ENCODE measurements around the gene SERGEF. TPM values are rescaled to one million over a fixed set of nuclear protein-coding genes. Genes with fewer than 3 reads are reported as not detected.

Gene SERGEF
- total RNA-seq, 1 donor from 2014 or later = 27.0 TPM

GRCh38 chr11:17781221-17781620 lies 231.6 kb downstream of the SERGEF start:
- DNase-seq (ENCODE audit: low read depth) = no peak
- TF ChIP-seq CTCF (IDR thresholded peaks at IDR 0.05; ENCODE audit: insufficient read depth, low read length, poor library complexity, severe bottlenecking) = no peak
- H3K36me3 ChIP-seq (ENCODE audit: control insufficient read depth, insufficient read depth, low read length) = no peaks in the 10 kb centered on the region

GRCh38 chr11:17780668-17781067 lies 232.2 kb downstream of the SERGEF start:
- Histone ChIP-seq H3K27me3 (ENCODE audit: control insufficient read depth, insufficient read depth, low read length) (no peaks in the 10 kb centered on the region), H3K36me3 (ENCODE audit: control insufficient read depth, insufficient read depth, low read length) (no peaks in the 10 kb centered on the region), H3K4me3 (ENCODE audit: low read depth, low read length) (no peak overlapping the region)
- no peak for TF ChIP-seq CTCF (IDR thresholded peaks at IDR 0.05; ENCODE audit: insufficient read depth, low read length, poor library complexity, severe bottlenecking)
- no peak for DNase-seq (ENCODE audit: low read depth)

More at GRCh38 chr11:17781221-17781620, 231.6 kb downstream of the SERGEF start:
- H3K27me3 ChIP-seq (ENCODE audit: control insufficient read depth, insufficient read depth, low read length) = no peaks in the 10 kb centered on the region
- no peak overlapping the region for H3K4me3 ChIP-seq (ENCODE audit: low read depth, low read length)

DNA sequence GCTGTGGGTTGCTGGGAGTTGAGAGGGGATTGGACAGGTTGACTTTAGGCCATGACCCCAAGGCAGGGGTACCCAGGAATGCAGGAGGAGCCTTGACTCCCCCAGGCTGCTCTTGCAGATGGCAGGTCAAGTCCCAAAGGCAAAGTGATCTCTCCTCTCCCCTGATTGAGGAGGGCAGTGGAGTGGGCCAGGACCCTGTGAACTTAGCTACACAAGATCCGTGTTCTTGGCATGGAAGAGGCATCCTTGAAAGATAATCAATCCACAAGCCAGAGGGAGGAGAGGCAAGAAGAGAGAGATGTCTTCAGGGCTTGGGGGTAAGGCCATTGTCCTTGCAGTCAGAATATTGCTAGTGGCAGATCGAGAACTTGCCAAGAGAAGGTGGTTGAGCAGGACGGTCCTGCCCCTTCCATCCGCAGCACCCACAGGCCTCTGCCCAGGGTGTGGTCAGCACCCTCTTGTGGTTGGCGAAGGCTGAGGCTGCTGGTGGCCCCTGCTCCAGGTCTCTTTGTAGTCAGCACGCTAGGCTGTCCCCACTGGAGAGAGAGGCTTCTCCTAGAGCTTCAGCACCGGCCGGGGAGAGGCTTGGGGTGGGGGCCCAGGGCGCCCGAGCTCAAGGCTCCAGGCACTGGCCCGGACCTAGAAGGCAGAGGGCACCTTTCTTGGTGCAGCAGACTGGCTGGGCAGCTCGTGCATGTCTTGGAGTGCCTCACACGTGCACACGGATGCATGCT lies 232.8 kb downstream of the SERGEF start:
- TF ChIP-seq CTCF (IDR thresholded peaks at IDR 0.05; ENCODE audit: insufficient read depth, low read length, poor library complexity, severe bottlenecking) = no peak
- Histone ChIP-seq H3K27me3 (ENCODE audit: control insufficient read depth, insufficient read depth, low read length) (no peaks in the 10 kb centered on the region), H3K4me3 (ENCODE audit: low read depth, low read length) (no peak overlapping the region), H3K36me3 (ENCODE audit: control insufficient read depth, insufficient read depth, low read length) (no peaks in the 10 kb centered on the region)
- DNase-seq (ENCODE audit: low read depth) = no peak

DNA sequence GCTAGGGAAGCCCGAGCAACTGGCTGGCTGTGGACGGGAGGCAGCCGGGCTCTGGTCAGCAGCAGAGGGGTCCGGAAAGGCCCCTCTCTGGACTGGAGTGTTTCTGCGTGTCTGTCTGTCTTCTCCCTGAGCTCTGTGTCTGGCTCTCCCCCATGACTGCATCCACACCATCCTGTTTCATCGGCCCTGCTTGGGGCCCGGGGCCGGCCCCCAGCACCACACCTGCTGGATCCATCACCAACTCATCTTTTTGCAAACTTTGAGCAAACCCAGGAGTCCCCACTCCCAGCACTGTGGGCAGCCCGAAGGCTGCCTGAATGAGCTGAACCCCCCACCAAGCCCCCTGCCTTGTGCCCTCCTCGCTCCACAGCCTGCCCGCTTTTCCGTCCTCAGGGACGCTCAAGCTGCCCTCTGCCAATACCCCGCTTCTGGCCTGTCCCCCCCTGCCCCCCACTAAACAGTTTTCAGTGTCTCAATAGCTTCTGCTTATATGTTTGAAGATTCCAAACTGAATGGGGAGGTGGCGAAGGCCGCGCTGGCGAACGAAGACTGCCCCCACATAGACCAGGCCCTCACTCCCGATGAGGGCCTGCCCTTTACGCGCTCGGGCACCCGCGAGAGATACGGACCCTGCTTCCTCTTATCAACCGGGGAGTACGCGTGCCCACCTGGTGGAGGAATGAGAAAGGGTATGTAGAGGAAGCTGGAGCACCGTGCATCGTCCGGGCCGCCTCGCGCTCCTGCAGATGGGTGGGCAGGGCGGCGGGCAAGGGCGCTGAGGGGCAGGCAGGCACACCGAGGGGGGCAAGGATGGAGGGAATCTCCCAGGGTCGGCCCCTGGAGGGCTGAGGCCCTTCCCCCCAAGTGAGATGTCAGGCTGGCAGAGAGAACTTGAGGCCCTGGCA lies 233.6 kb downstream of the SERGEF start:
- DNase-seq (ENCODE audit: low read depth) = no peak
- Histone ChIP-seq H3K4me3 (ENCODE audit: low read depth, low read length) (no peak overlapping the region), H3K27me3 (ENCODE audit: control insufficient read depth, insufficient read depth, low read length) (no peaks in the 10 kb centered on the region), H3K36me3 (ENCODE audit: control insufficient read depth, insufficient read depth, low read length) (no peaks in the 10 kb centered on the region)
- no peak for TF ChIP-seq CTCF (IDR thresholded peaks at IDR 0.05; ENCODE audit: insufficient read depth, low read length, poor library complexity, severe bottlenecking)

GRCh38 chr11:17778352-17778751 lies 234.5 kb downstream of the SERGEF start:
- no peak overlapping the region for H3K4me3 ChIP-seq (ENCODE audit: low read depth, low read length)
- no peak for DNase-seq (ENCODE audit: low read depth)
- no peaks in the 10 kb centered on the region for H3K27me3 ChIP-seq (ENCODE audit: control insufficient read depth, insufficient read depth, low read length)
- TF ChIP-seq CTCF (IDR thresholded peaks at IDR 0.05; ENCODE audit: insufficient read depth, low read length, poor library complexity, severe bottlenecking) = no peak
- H3K36me3 ChIP-seq (ENCODE audit: control insufficient read depth, insufficient read depth, low read length) = no peaks in the 10 kb centered on the region
